PC-3 (cell line): ENCODE measurements around the gene JPH3.

Experiments used
- CTCF ChIP-seq: fragments of 300-600 bp; sonication (generic); conservative IDR thresholded peaks from 2 replicates; pipeline ENCODE4 v1.5.1; 2017; ENCODE audit warnings: antibody characterized with exemption, low read depth, mild to moderate bottlenecking, low read length
- EZH2 ChIP-seq: fragments of 300-600 bp; sonication (generic); IDR thresholded peaks from one replicate; pipeline ENCODE4 v1.6.1; 2017; ENCODE audit warnings: antibody characterized with exemption, mild to moderate bottlenecking, low read length; ENCODE audit not compliant: unreplicated experiment
- EZH2phosphoT487 ChIP-seq: fragments of 300-600 bp; sonication (generic); IDR thresholded peaks from 2 replicates; pipeline ENCODE4 v1.6.1; 2018; ENCODE audit warnings: mild to moderate bottlenecking, antibody characterized with exemption, low read length, borderline replicate concordance

GRCh38 chr16:87569601-87570571 is 32.4 kb upstream of the JPH3 start:
- TF ChIP-seq EZH2phosphoT487 (no peak), EZH2 (no peak), CTCF (no peak)
